ENCODE measurements around the gene FAM81A. TPM values are rescaled to one million over a fixed set of nuclear protein-coding genes. Genes with fewer than 3 reads are reported as not detected.

FAM81A gene
- total and polyA plus RNA-seq, 9 of the 15 experiments (the other 6 are each of a cell fraction or from before 2014, with no cell fraction given), result not detected

GRCh38 chr15:59443341-59444072, 5.5 kb downstream of the FAM81A start (continued):
- TF ChIP-seq PRDM10 (IDR thresholded peaks at IDR 0.05; ENCODE audit: partially characterized antibody), result no peak

GRCh38 chr15:59444081-59444835, 6.3 kb downstream of the FAM81A start:
- Histone ChIP-seq H3K4me1 (replicated peaks in 1 of 2; ENCODE audit: control insufficient read depth in 2 of 2, insufficient read depth in 2 of 2, low read length in 2 of 2) (no peaks in the 10 kb centered on the region), H3K4me2 (ENCODE audit: insufficient read depth, low read length) (no peak overlapping the region), H3K27me3 (ENCODE audit: control insufficient read depth in 2 of 2, insufficient read depth in 2 of 2, low read length in 2 of 2) (peaks cover 14 to 35% of the 10 kb centered on the region in 2 experiments), H3K9ac (ENCODE audit: insufficient read depth in 1 of 2, low read depth in 2 of 2, low read length in 2 of 2) (no peak overlapping the region), H4K20me1 (replicated peaks; ENCODE audit: control insufficient read depth, insufficient read depth, low read length) (no peaks in the 10 kb centered on the region), H3K9me3 (replicated peaks; ENCODE audit: control insufficient read depth, insufficient read depth, low read depth, low read length) (no peaks in the 10 kb centered on the region), H3K4me3 (no peak overlapping the region), H3K79me2 (ENCODE audit: control insufficient read depth, insufficient read depth, low read length) (no peaks in the 10 kb centered on the region), H3K9me1 (ENCODE audit: control insufficient read depth, insufficient read depth, low read length) (no peaks in the 10 kb centered on the region), H3K27ac (ENCODE audit: extremely low read depth, low read depth, low read length) (no peak overlapping the region), H3K36me3 (ENCODE audit: control insufficient read depth, insufficient read depth, low read length) (no peaks in the 10 kb centered on the region), H2AFZ (ENCODE audit: low read depth, low read length) (no peak overlapping the region)
- 1% methylated on average over 11 of the region's 11 CpGs for WGBS (ENCODE audit: insufficient coverage, low coverage, missing lambda C conversion rate)
- no peak for FAIRE-seq
- ChIA-PET CTCF (ENCODE audit: low intra/inter-chr PET ratio) (no interaction called here), POLR2A (no interaction called here)
- in situ Hi-C loops (cut with MboI), result no loop called here
- no TSS peak for BruUV-seq (replicated peaks)
- intact Hi-C loops (cut with micrococcal nuclease), result no loop called here
- DNase-seq (ENCODE audit: extremely low read depth in 1 of 4, low spot score in 3 of 4), result no peak
- ATAC-seq, result no peak
- no peak for TF ChIP-seq MLX (CRISPR knock-in tag; conservative IDR thresholded peaks at IDR 0.05)
- TF ChIP-seq HDGF (IDR thresholded peaks at IDR 0.05), result no peak
- TF ChIP-seq REST (IDR thresholded peaks at IDR 0.05; ENCODE audit: borderline replicate concordance), result peak; percentile 15; the same call in 1 of the 2 replicates
- no peak for TF ChIP-seq REST (CRISPR knock-in tag; IDR thresholded peaks at IDR 0.05; ENCODE audit: low read depth)
- TF ChIP-seq RUNX1 (IDR thresholded peaks at IDR 0.05; ENCODE audit: low read depth), result no peak

Data from K562 (cell line).